A549 (cell line): ENCODE results near the gene ATXN2.
"Not testable (repeated sequence)": the region's sequence is repeated elsewhere in the genome, so short reads cannot be mapped to it uniquely, and the experiment has no call there.

Experiments
- CBX2 ChIP-seq: fragments of 200-600 bp; sonication (generic); IDR thresholded peaks from 2 replicates; pipeline ENCODE4 v1.6.1; 2016; ENCODE audit warnings: low read depth, mild to moderate bottlenecking, borderline replicate concordance
- EP300 ChIP-seq, 2 experiments: fragments of >200 bp; sonication (Bioruptor Twin); formaldehyde crosslinking; IDR thresholded peaks; 2 replicates in 1 of 2; 3 replicates in 1 of 2; pipeline ENCODE4 v1.6.1; 2016 to 2017
- JUNB ChIP-seq: fragments of >200 bp; sonication (Bioruptor Twin); formaldehyde crosslinking; IDR thresholded peaks from 2 replicates; pipeline ENCODE4 v1.6.1; 2016
- MAFK ChIP-seq: fragments of 450-650 bp; IDR thresholded peaks from 2 replicates; pipeline ENCODE4 v1.6.1; 2014; ENCODE audit not compliant: partially characterized antibody
- MYC ChIP-seq: IDR thresholded peaks from 2 replicates; pipeline ENCODE4 v1.6.1; 2012; ENCODE audit warnings: mild to moderate bottlenecking, inconsistent platforms, low read length, improper control_type of control experiment, borderline replicate concordance
- NR3C1 ChIP-seq: fragments of >200 bp; sonication (Bioruptor Twin); formaldehyde crosslinking; IDR thresholded peaks from 3 replicates; pipeline ENCODE4 v1.6.1; 2017
- POLR2A ChIP-seq: IDR thresholded peaks from 2 replicates; pipeline ENCODE4 v1.6.1; 2012; ENCODE audit warnings: mild to moderate bottlenecking, low read length
- RCOR1 ChIP-seq: fragments of 150-350 bp; IDR thresholded peaks from 2 replicates; pipeline ENCODE4 v1.6.1; 2014; ENCODE audit warnings: antibody characterized with exemption, low read length, low read depth
- SMC3 ChIP-seq: fragments of >200 bp; sonication (Bioruptor Twin); formaldehyde crosslinking; IDR thresholded peaks from 3 replicates; pipeline ENCODE4 v1.6.1; 2018; ENCODE audit warnings: inconsistent platforms
- TF ChIP-seq, protein P1 (sequence below): fragments of >200 bp; sonication (Bioruptor Twin); formaldehyde crosslinking; IDR thresholded peaks from 3 replicates; pipeline ENCODE4 v1.5.1; 2016

- TF ChIP-seq, protein P1, sequence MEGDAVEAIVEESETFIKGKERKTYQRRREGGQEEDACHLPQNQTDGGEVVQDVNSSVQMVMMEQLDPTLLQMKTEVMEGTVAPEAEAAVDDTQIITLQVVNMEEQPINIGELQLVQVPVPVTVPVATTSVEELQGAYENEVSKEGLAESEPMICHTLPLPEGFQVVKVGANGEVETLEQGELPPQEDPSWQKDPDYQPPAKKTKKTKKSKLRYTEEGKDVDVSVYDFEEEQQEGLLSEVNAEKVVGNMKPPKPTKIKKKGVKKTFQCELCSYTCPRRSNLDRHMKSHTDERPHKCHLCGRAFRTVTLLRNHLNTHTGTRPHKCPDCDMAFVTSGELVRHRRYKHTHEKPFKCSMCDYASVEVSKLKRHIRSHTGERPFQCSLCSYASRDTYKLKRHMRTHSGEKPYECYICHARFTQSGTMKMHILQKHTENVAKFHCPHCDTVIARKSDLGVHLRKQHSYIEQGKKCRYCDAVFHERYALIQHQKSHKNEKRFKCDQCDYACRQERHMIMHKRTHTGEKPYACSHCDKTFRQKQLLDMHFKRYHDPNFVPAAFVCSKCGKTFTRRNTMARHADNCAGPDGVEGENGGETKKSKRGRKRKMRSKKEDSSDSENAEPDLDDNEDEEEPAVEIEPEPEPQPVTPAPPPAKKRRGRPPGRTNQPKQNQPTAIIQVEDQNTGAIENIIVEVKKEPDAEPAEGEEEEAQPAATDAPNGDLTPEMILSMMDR = not testable (repeated sequence)
- not testable (repeated sequence) for TF ChIP-seq EP300 (IDR thresholded peaks at IDR 0.05); POLR2A; SMC3; MAFK; CBX2; NR3C1; MYC; JUNB; RCOR1
These were observed 43.8 kb downstream of the ATXN2 start for GRCh38 chr12:111555313-111555712.
